H1 (cell line): ENCODE data around the gene MIPOL1.

ENCODE experiments used
- CTCF ChIP-seq, 3 experiments: IDR thresholded peaks; 1 replicate in 2 of 3; 2 replicates in 1 of 3; pipeline versions ENCODE4 v1.5.1 to v1.6.1; 2011; ENCODE audit warnings: low read length in 3 of 3, mild to moderate bottlenecking in 3 of 3, inconsistent platforms in 2 of 3, low read depth in 1 of 3, moderate library complexity in 1 of 3; ENCODE audit not compliant: insufficient read depth in 1 of 3; ENCODE audit errors: control extremely low read depth in 1 of 3
- EGR1 ChIP-seq: IDR thresholded peaks from 2 replicates; pipeline ENCODE4 v1.6.1; 2011; ENCODE audit warnings: low read depth, low read length, borderline replicate concordance
- EZH2 ChIP-seq: fragments of 200-600 bp; sonication (generic); IDR thresholded peaks from 2 replicates; pipeline ENCODE4 v1.7.1; 2012; ENCODE audit warnings: low read depth, mild to moderate bottlenecking, moderate library complexity, low read length, inconsistent platforms; ENCODE audit not compliant: severe bottlenecking
- POLR2A ChIP-seq, 2 experiments: IDR thresholded peaks; 1 replicate in 1 of 2; 2 replicates in 1 of 2; pipeline ENCODE4 v1.6.1; 2011; ENCODE audit warnings: low read depth in 2 of 2, low read length in 2 of 2, mild to moderate bottlenecking in 2 of 2; ENCODE audit errors: control extremely low read depth in 1 of 2
- RAD21 ChIP-seq, 2 experiments: IDR thresholded peaks in 1 of 2; conservative IDR thresholded peaks in 1 of 2; 2 replicates each; pipeline ENCODE4 v1.6.1; 2011; ENCODE audit warnings: low read depth in 2 of 2, low read length in 2 of 2, improper control_type of control experiment in 1 of 2, inconsistent platforms in 1 of 2, mild to moderate bottlenecking in 1 of 2, moderate library complexity in 1 of 2
- SP1 ChIP-seq: IDR thresholded peaks from 2 replicates; pipeline ENCODE4 v1.6.1; 2011; ENCODE audit warnings: low read depth, low read length
- SP4 ChIP-seq: IDR thresholded peaks from 2 replicates; pipeline ENCODE4 v1.6.1; 2012; ENCODE audit warnings: low read length, inconsistent platforms

- no peak for TF ChIP-seq EGR1
- TF ChIP-seq CTCF (IDR thresholded peaks at IDR 0.05; ENCODE audit: control extremely low read depth in 1 of 3, insufficient read depth in 1 of 3, low read depth in 1 of 3, low read length in 3 of 3) = no peak
- no peak for TF ChIP-seq SP1
- no peak for TF ChIP-seq EZH2
- no peak for TF ChIP-seq SP4
- TF ChIP-seq RAD21 (IDR thresholded peaks at IDR 0.05 in 1 of 2, conservative IDR thresholded peaks at IDR 0.05 in 1 of 2; ENCODE audit: low read depth in 2 of 2, low read length in 2 of 2) = no peak
- TF ChIP-seq POLR2A (IDR thresholded peaks at IDR 0.05; ENCODE audit: control extremely low read depth in 1 of 2, low read depth in 2 of 2, low read length in 2 of 2) = no peak
Observed at GRCh38 chr14:37493606-37494005, 295.9 kb downstream of the MIPOL1 start.
